NCI-H187 treated with DMSO at 0.1 percent for 48 hours (cell line): ENCODE data around the gene CAMKMT.

ENCODE experiments used
- DNase-seq: peaks from one replicate; lab custom pipeline; 2025; lab: John Stamatoyannopoulos, UW

Gene CAMKMT

GRCh38 chr2:44801841-44802776, 440.4 kb downstream of the CAMKMT start:
- no peak for DNase-seq

- DNase-seq, result no peak
Observed at GRCh38 chr2:44802777-44803424, 441.2 kb downstream of the CAMKMT start.

- no peak for DNase-seq
Observed at GRCh38 chr2:44804406-44805265, 442.9 kb downstream of the CAMKMT start.

GRCh38 chr2:44805401-44806235, 443.9 kb downstream of the CAMKMT start:
- no peak for DNase-seq

GRCh38 chr2:44807201-44808025, 445.7 kb downstream of the CAMKMT start:
- DNase-seq, result no peak

- no peak for DNase-seq
Observed at GRCh38 chr2:44810892-44811530, 449.3 kb downstream of the CAMKMT start.

GRCh38 chr2:44813165-44813564, 451.4 kb downstream of the CAMKMT start:
- DNase-seq, result no peak

- DNase-seq, result no peak
Observed at GRCh38 chr2:44813658-44814057, 451.9 kb downstream of the CAMKMT start.

GRCh38 chr2:44817256-44817655, 455.5 kb downstream of the CAMKMT start:
- no peak for DNase-seq

- peak; percentile 78 for DNase-seq
Observed at GRCh38 chr2:44817673-44818335, 456.1 kb downstream of the CAMKMT start.

GRCh38 chr2:44819061-44819460, 457.3 kb downstream of the CAMKMT start:
- DNase-seq, result no peak

GRCh38 chr2:44821500-44821899, 459.8 kb downstream of the CAMKMT start:
- DNase-seq, result no peak

- DNase-seq, result no peak
Observed at GRCh38 chr2:44822174-44822573, 460.4 kb downstream of the CAMKMT start.
